ENCODE measurements around the gene C8A. TPM values are rescaled to one million over a fixed set of nuclear protein-coding genes. Genes with fewer than 3 reads are reported as not detected.

The C8A gene
- total RNA-seq, 1 experiment from 2014 or later, result not detected

DNA sequence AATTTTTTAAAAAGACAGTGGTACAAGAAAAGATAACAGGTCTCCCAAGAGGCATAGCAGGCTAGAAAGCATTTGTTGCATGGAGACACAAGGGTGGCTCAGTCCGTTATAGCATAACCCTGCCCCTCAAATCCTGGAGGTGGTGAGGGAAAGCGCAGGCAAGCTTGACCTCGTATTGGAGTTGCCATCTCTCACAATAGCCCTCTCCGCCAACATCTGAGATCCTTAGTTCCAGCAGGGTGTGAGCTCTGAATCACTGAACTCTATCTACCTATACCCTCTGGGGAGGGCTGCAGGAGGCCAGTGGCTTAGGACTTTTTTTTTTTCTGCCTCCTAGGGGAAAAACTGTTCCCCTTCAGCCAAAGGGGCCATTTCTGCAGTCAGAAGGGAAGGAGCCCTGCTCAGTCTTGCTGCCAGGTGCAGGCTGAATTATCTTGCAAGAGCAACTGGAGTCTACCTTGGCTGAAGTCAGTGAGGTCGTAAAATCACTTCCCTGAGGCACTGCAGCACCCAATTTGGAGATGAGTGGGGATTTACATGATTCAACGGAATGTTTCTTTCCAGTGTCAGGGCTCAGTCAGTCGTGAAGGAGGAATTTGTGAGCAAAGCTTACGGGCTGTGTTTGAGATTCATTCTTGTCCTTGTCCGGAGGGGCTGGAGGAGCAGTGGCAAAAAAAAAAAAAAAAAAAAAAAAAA is 17.2 kb upstream of the C8A start:
- H3K9me2 ChIP-seq (ENCODE audit: insufficient read depth), result no peaks in the 10 kb centered on the region
- H3K4me1 ChIP-seq (replicated peaks; ENCODE audit: insufficient read depth), result no peaks in the 10 kb centered on the region
- H3K79me2 ChIP-seq (ENCODE audit: low read depth), result no peaks in the 10 kb centered on the region
- ChIA-PET POLR2A (ENCODE audit: unreplicated experiment) (no interaction called here), CTCF (no interaction called here)
- TF ChIP-seq, protein P1, sequence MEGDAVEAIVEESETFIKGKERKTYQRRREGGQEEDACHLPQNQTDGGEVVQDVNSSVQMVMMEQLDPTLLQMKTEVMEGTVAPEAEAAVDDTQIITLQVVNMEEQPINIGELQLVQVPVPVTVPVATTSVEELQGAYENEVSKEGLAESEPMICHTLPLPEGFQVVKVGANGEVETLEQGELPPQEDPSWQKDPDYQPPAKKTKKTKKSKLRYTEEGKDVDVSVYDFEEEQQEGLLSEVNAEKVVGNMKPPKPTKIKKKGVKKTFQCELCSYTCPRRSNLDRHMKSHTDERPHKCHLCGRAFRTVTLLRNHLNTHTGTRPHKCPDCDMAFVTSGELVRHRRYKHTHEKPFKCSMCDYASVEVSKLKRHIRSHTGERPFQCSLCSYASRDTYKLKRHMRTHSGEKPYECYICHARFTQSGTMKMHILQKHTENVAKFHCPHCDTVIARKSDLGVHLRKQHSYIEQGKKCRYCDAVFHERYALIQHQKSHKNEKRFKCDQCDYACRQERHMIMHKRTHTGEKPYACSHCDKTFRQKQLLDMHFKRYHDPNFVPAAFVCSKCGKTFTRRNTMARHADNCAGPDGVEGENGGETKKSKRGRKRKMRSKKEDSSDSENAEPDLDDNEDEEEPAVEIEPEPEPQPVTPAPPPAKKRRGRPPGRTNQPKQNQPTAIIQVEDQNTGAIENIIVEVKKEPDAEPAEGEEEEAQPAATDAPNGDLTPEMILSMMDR (conservative IDR thresholded peaks at IDR 0.05), result no peak
- no peak for TF ChIP-seq EZH2 (IDR thresholded peaks at IDR 0.05; ENCODE audit: low read depth)
- no peak overlapping the region for H2AFZ ChIP-seq
- no peak overlapping the region for H3K4me2 ChIP-seq
- BruUV-seq (replicated peaks), result no TSS peak
- peaks cover 63% of the 10 kb centered on the region for H3K27me3 ChIP-seq (ENCODE audit: insufficient read depth, low read depth)
- DNase-seq, result no peak
- no peak overlapping the region for H3K27ac ChIP-seq
- no peaks in the 10 kb centered on the region for H3K36me3 ChIP-seq (ENCODE audit: low read depth)
- H3K4me3 ChIP-seq, result no peak overlapping the region
- H3K9me3 ChIP-seq (ENCODE audit: insufficient read depth, low read depth), result no peaks in the 10 kb centered on the region
- no peaks in the 10 kb centered on the region for H3F3A ChIP-seq (ENCODE audit: insufficient read depth, low read depth)
- intact Hi-C loops (cut with micrococcal nuclease; ENCODE audit: unreplicated experiment), result loop anchor here (10.0 kb wide), 1 partner anchor 1927 kb away; no protein-coding TSS in a partner anchor
- no peaks in the 10 kb centered on the region for H4K20me1 ChIP-seq (ENCODE audit: insufficient read depth)

DNA sequence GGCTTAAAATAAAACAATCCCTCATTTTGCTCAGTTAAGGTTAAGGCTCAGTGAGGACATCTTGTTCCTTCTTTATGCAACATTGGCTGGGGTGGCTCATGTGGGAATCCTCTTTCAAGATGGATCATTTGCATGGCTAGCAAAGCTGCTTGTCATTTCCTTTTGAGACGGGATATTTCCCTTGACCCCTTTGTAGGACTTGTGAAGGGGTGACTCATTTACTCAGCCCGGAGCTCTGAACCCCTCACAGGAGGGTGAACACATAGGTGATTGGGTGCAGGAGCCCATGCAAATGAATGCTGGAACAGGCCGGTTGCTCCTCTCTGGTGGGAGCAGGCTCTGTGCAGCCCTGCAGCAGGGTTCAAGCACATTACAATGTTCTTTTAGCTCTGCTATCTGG is 15.8 kb upstream of the C8A start:
- Histone ChIP-seq H3K4me3 (no peak overlapping the region), H2AFZ (no peak overlapping the region), H3K9me2 (ENCODE audit: insufficient read depth) (no peaks in the 10 kb centered on the region), H3K4me1 (replicated peaks; ENCODE audit: insufficient read depth) (no peaks in the 10 kb centered on the region), H4K20me1 (ENCODE audit: insufficient read depth) (no peaks in the 10 kb centered on the region), H3K27me3 (ENCODE audit: insufficient read depth, low read depth) (peaks cover 73% of the 10 kb centered on the region), H3K79me2 (ENCODE audit: low read depth) (no peaks in the 10 kb centered on the region), H3K36me3 (ENCODE audit: low read depth) (no peaks in the 10 kb centered on the region), H3K4me2 (no peak overlapping the region), H3K9me3 (ENCODE audit: insufficient read depth, low read depth) (no peaks in the 10 kb centered on the region), H3K27ac (no peak overlapping the region), H3F3A (ENCODE audit: insufficient read depth, low read depth) (no peaks in the 10 kb centered on the region)
- intact Hi-C loops (cut with micrococcal nuclease; ENCODE audit: unreplicated experiment), result loop anchor here (10.0 kb wide), 1 partner anchor 1926 kb away; no protein-coding TSS in a partner anchor
- BruUV-seq (replicated peaks), result no TSS peak
- no peak for TF ChIP-seq EZH2 (IDR thresholded peaks at IDR 0.05; ENCODE audit: low read depth)
- TF ChIP-seq, protein P1 (conservative IDR thresholded peaks at IDR 0.05), result no peak
- ChIA-PET CTCF (no interaction called here), POLR2A (ENCODE audit: unreplicated experiment) (no interaction called here)
- no peak for DNase-seq

DNA sequence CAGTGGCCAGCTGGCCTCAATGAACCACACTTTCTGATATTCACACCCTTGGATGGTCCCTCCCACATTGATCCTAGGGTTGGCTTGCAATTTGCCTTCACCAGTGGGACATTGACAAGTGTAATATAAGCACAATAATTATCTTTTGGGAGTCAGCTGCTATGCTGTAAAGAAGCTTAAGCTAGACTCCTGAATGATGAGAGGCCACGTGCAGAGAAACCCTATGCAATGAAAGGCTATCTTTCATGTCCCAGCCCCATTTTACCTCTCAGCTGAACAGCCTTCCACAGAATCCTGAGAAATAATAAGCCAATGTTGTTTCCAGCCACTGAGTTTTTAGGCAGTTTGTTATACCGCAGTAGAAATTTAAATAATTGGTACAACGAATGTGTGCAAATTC is 11.1 kb upstream of the C8A start:
- peaks cover 66% of the 10 kb centered on the region for H3K27me3 ChIP-seq (ENCODE audit: insufficient read depth, low read depth)
- TF ChIP-seq EZH2 (IDR thresholded peaks at IDR 0.05; ENCODE audit: low read depth), result no peak
- TF ChIP-seq, protein P1 (conservative IDR thresholded peaks at IDR 0.05), result no peak
- no peaks in the 10 kb centered on the region for H3K9me2 ChIP-seq (ENCODE audit: insufficient read depth)
- H3F3A ChIP-seq (ENCODE audit: insufficient read depth, low read depth), result no peaks in the 10 kb centered on the region
- ChIA-PET CTCF (no interaction called here), POLR2A (ENCODE audit: unreplicated experiment) (interaction anchor here (0.6 kb wide), 1 partner anchor 701 kb away, joined by 4 read pairs; no protein-coding TSS in a partner anchor)
- no peak for DNase-seq
- no peaks in the 10 kb centered on the region for H3K36me3 ChIP-seq (ENCODE audit: low read depth)
- intact Hi-C loops (cut with micrococcal nuclease; ENCODE audit: unreplicated experiment), result no loop called here
- H3K9me3 ChIP-seq (ENCODE audit: insufficient read depth, low read depth), result no peaks in the 10 kb centered on the region
- H3K4me2 ChIP-seq, result no peak overlapping the region
- H4K20me1 ChIP-seq (ENCODE audit: insufficient read depth), result no peaks in the 10 kb centered on the region
- BruUV-seq (replicated peaks), result no TSS peak
- H3K79me2 ChIP-seq (ENCODE audit: low read depth), result no peaks in the 10 kb centered on the region
- no peak overlapping the region for H2AFZ ChIP-seq
- H3K4me3 ChIP-seq, result no peak overlapping the region
- H3K4me1 ChIP-seq (replicated peaks; ENCODE audit: insufficient read depth), result no peaks in the 10 kb centered on the region
- H3K27ac ChIP-seq, result no peak overlapping the region
